Endothelial cell of umbilical vein (primary cell): ENCODE results near the gene NAXD. TPM values are rescaled to one million over a fixed set of nuclear protein-coding genes. Genes with fewer than 3 reads are reported as not detected.

Experiments used
- BruUV-seq: library from RNA; stranded (reverse); fragments of 400-500 nt; replicated peaks from 2 replicates; lab custom pipeline; 2021; lab: Mats Ljungman, UMichigan
- CTCF ChIA-PET: fragments of 300-600, 350-600 bp; sonication (Branson Sonifier 250); formaldehyde crosslinking; loops from one replicate; lab custom pipeline; 2021; ENCODE audit warnings: antibody characterized with exemption, inconsistent platforms; lab: Charles Lee
- POLR2A ChIA-PET: fragments of 300-600, 350-600 bp; sonication (Branson Sonifier 250); formaldehyde crosslinking; loops from one replicate; lab custom pipeline; 2021; ENCODE audit warnings: antibody characterized with exemption, inconsistent platforms; lab: Charles Lee
- DNase-seq: peaks from one replicate; pipeline ENCODE4 v3.0.0-alpha.2; 2011; ENCODE audit warnings: low read depth, low spot score
- FAIRE-seq: peaks from 2 replicates; lab custom pipeline; 2011; peaks lifted over from hg19 to GRCh38; lab: Jason Lieb, UNC
- H2AFZ ChIP-seq: 2 replicates; pipeline ENCODE4 v1.6.0; 2012; ENCODE audit warnings: low read depth, low read length, control low read depth, inconsistent platforms
- H3K27ac ChIP-seq: 2 replicates; pipeline ENCODE4 v1.5.1; 2011; ENCODE audit warnings: low read depth, mild to moderate bottlenecking, control low read depth, low read length, moderate library complexity; ENCODE audit not compliant: insufficient read depth
- H3K27me3 ChIP-seq, 2 experiments: 2 replicates each; pipeline versions ENCODE4 v1.6.0 to v1.6.1; 2011; ENCODE audit warnings: low read length in 2 of 2, mixed read lengths in 1 of 2; ENCODE audit not compliant: control insufficient read depth in 2 of 2, insufficient read depth in 2 of 2
- H3K36me3 ChIP-seq, 2 experiments: 2 replicates in 1 of 2; 3 replicates in 1 of 2; pipeline ENCODE4 v1.5.1; 2011; ENCODE audit warnings: low read length in 2 of 2, mild to moderate bottlenecking in 1 of 2, moderate library complexity in 1 of 2; ENCODE audit not compliant: control insufficient read depth in 2 of 2, insufficient read depth in 2 of 2; ENCODE audit errors: extremely low read depth in 1 of 2
- H3K4me1 ChIP-seq: 3 replicates; pipeline ENCODE4 v1.5.1; 2011; ENCODE audit warnings: mild to moderate bottlenecking, low read length; ENCODE audit not compliant: control insufficient read depth, insufficient read depth; ENCODE audit errors: extremely low read depth
- H3K4me2 ChIP-seq: 2 replicates; pipeline ENCODE4 v1.6.1; 2011; ENCODE audit warnings: low read length, control low read depth, mixed read lengths; ENCODE audit not compliant: insufficient read depth
- H3K4me3 ChIP-seq, 3 experiments: fragments of 200-600 bp in 1 of 3; sonication (generic), shearing (Covaris generic) in 1 of 3; replicated peaks in 1 of 3; 2 replicates each; pipeline ENCODE4 v1.5.1; 2011 to 2016; ENCODE audit warnings: control low read depth in 3 of 3, low read length in 3 of 3, mild to moderate bottlenecking in 2 of 3, inconsistent platforms in 1 of 3, low read depth in 1 of 3, moderate library complexity in 1 of 3; ENCODE audit not compliant: insufficient read depth in 1 of 3
- H3K79me2 ChIP-seq: 2 replicates; pipeline ENCODE4 v1.6.0; 2012; ENCODE audit warnings: low read length, inconsistent platforms; ENCODE audit not compliant: control insufficient read depth, insufficient read depth
- H3K9ac ChIP-seq: replicated peaks from 2 replicates; pipeline ENCODE3; 2011; ENCODE audit warnings: low read length, control low read depth; ENCODE audit not compliant: insufficient read depth; ENCODE audit errors: extremely low read depth
- H3K9me1 ChIP-seq: replicated peaks from 3 replicates; pipeline ENCODE4 v1.6.0; 2011; ENCODE audit warnings: mild to moderate bottlenecking, low read length; ENCODE audit not compliant: control insufficient read depth, insufficient read depth; ENCODE audit errors: extremely low read depth
- H3K9me3 ChIP-seq: replicated peaks from 2 replicates; pipeline ENCODE4 v1.5.1; 2012; ENCODE audit warnings: low read length, inconsistent platforms; ENCODE audit not compliant: control insufficient read depth, insufficient read depth
- H4K20me1 ChIP-seq: replicated peaks from 2 replicates; pipeline ENCODE3; 2011; ENCODE audit warnings: mild to moderate bottlenecking, low read length; ENCODE audit not compliant: control insufficient read depth, insufficient read depth; ENCODE audit errors: extremely low read depth
- EZH2 ChIP-seq: IDR thresholded peaks from 2 replicates; pipeline ENCODE4 v1.6.1; 2012; ENCODE audit warnings: borderline replicate concordance, low read depth, mild to moderate bottlenecking, moderate library complexity, low read length, inconsistent platforms; ENCODE audit not compliant: severe bottlenecking
- FOS ChIP-seq: IDR thresholded peaks from 2 replicates; pipeline ENCODE4 v1.6.1; 2011; ENCODE audit warnings: mild to moderate bottlenecking, low read length, moderate library complexity, borderline replicate concordance; ENCODE audit not compliant: insufficient read depth
- GATA2 ChIP-seq: IDR thresholded peaks from 2 replicates; pipeline ENCODE4 v1.7.0; 2011; ENCODE audit warnings: low read depth, mild to moderate bottlenecking, moderate library complexity, mixed read lengths, low read length; ENCODE audit not compliant: insufficient read length, insufficient read depth
- JUN ChIP-seq: IDR thresholded peaks from 2 replicates; pipeline ENCODE4 v1.6.1; 2011; ENCODE audit warnings: borderline replicate concordance, low read depth; ENCODE audit not compliant: insufficient read length, insufficient read depth
- MAX ChIP-seq: IDR thresholded peaks from 2 replicates; pipeline ENCODE4 v1.6.1; 2011; ENCODE audit not compliant: insufficient read depth, insufficient read length
- MYC ChIP-seq: IDR thresholded peaks from one replicate; pipeline ENCODE4 v1.6.1; 2011; ENCODE audit warnings: mild to moderate bottlenecking, low read depth, low read length
- POLR2A ChIP-seq: IDR thresholded peaks from 2 replicates; pipeline ENCODE4 v1.6.1; 2012; ENCODE audit warnings: low read depth, mild to moderate bottlenecking, control low read depth, low read length
- POLR2AphosphoS5 ChIP-seq: IDR thresholded peaks from 2 replicates; pipeline ENCODE4 v1.6.1; 2012; ENCODE audit warnings: low read depth, mild to moderate bottlenecking, control low read depth, low read length, moderate library complexity; ENCODE audit not compliant: insufficient read depth
- dilution Hi-C: fragments of 300-500 bp; cut with MboI; formaldehyde crosslinking; loops from one replicate; pipeline ENCODE4 v1.15.0; 2019; ENCODE audit warnings: low sequenced_read_pairs; ENCODE audit not compliant: extremely low pct_ligation_motif_present
- intact Hi-C: fragments of 100-400 bp; cut with micrococcal nuclease; formaldehyde crosslinking; loops from one replicate; pipeline ENCODE4 v1.10.0; 2022
- polyA plus RNA-seq, 4 experiments: library from polyadenylated mRNA; depleted of rRNA in 3 of 4; stranded (reverse) in 3 of 4; unstranded in 1 of 4; fragments of >200 nt; gene quantifications; 2 replicates each; pipeline versions ENCODE4 v1.2.1 to v1.2.3, GENCODE V29; 2011 to 2012; ENCODE audit warnings: missing spikeins in 1 of 4
- total RNA-seq: library from RNA; stranded (reverse); gene quantifications from 2 replicates; pipeline ENCODE4 v1.2.3, GENCODE V29; 2021
- TF ChIP-seq, protein P1 (sequence below), 2 donors: IDR thresholded peaks; 1 replicate in 1 of 2; 2 replicates in 1 of 2; pipeline ENCODE4 v1.5.1; 2011; ENCODE audit warnings: low read length in 2 of 2, mild to moderate bottlenecking in 2 of 2, moderate library complexity in 2 of 2, control low read depth in 1 of 2, inconsistent platforms in 1 of 2, low read depth in 1 of 2; ENCODE audit not compliant: insufficient read depth in 1 of 2; ENCODE audit errors: extremely low read depth in 1 of 2

Gene NAXD
- total and polyA plus RNA-seq, 2 donors (not counting 3 experiments of a cell fraction or from before 2014, with no cell fraction given) = 19.9 to 42.9 TPM

- Histone ChIP-seq H4K20me1 (no peaks in the 10 kb centered on the region), H3K9me1 (no peaks in the 10 kb centered on the region), H3K4me1 (no peaks in the 10 kb centered on the region), H3K36me3 (peaks cover 0 to 20% of the 10 kb centered on the region in 2 experiments), H3K27me3 (no peaks in the 10 kb centered on the region), H3K9ac (no peak overlapping the region), H3K27ac (no peak overlapping the region), H3K4me3 (no peak overlapping the region), H3K4me2 (no peak overlapping the region), H3K79me2 (no peaks in the 10 kb centered on the region), H2AFZ (no peak overlapping the region), H3K9me3 (no peaks in the 10 kb centered on the region)
- ChIA-PET POLR2A (no interaction called here), CTCF (interaction anchor here (1.2 kb wide), 2 partner anchors 9 to 14 kb away, joined by 3 read pairs; no protein-coding TSS in a partner anchor)
- BruUV-seq = no TSS peak
- TF ChIP-seq POLR2A = no peak
- TF ChIP-seq MYC = no peak
- TF ChIP-seq, protein P1, sequence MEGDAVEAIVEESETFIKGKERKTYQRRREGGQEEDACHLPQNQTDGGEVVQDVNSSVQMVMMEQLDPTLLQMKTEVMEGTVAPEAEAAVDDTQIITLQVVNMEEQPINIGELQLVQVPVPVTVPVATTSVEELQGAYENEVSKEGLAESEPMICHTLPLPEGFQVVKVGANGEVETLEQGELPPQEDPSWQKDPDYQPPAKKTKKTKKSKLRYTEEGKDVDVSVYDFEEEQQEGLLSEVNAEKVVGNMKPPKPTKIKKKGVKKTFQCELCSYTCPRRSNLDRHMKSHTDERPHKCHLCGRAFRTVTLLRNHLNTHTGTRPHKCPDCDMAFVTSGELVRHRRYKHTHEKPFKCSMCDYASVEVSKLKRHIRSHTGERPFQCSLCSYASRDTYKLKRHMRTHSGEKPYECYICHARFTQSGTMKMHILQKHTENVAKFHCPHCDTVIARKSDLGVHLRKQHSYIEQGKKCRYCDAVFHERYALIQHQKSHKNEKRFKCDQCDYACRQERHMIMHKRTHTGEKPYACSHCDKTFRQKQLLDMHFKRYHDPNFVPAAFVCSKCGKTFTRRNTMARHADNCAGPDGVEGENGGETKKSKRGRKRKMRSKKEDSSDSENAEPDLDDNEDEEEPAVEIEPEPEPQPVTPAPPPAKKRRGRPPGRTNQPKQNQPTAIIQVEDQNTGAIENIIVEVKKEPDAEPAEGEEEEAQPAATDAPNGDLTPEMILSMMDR (IDR thresholded peaks at IDR 0.05; ENCODE audit: extremely low read depth in 1 of 2, insufficient read depth in 1 of 2, low read depth in 1 of 2, low read length in 2 of 2) = no peak
- no peak for TF ChIP-seq POLR2AphosphoS5
- no peak for TF ChIP-seq GATA2
- no peak for TF ChIP-seq EZH2
- TF ChIP-seq FOS = no peak
- TF ChIP-seq MAX = no peak
- TF ChIP-seq JUN = no peak
- no peak for DNase-seq
- no peak for FAIRE-seq
- intact Hi-C loops (no loop called here), dilution Hi-C loops (no loop called here)
Observed at GRCh38 chr13:110666255-110666533, 50.8 kb downstream of the NAXD start.
